ENCODE measurements around the gene TUFT1. TPM values are rescaled to one million over a fixed set of nuclear protein-coding genes. Genes with fewer than 3 reads are reported as not detected.

Gene TUFT1
- total and polyA plus RNA-seq, 9 of the 15 experiments (the other 6 are each of a cell fraction or from before 2014, with no cell fraction given): 0.54 to 2.0 (median 1.7) TPM

- TF ChIP-seq CBX1 (IDR thresholded peaks at IDR 0.05; ENCODE audit: low read depth): no peak
- TF ChIP-seq SAP30 (IDR thresholded peaks at IDR 0.05; ENCODE audit: borderline replicate concordance, insufficient read depth, low read depth, low read length, poor library complexity, severe bottlenecking): no peak
- TF ChIP-seq ZNF696 (CRISPR knock-in tag; conservative IDR thresholded peaks at IDR 0.05): no peak
- TF ChIP-seq ZNF212 (CRISPR knock-in tag; IDR thresholded peaks at IDR 0.05): no peak
- TF ChIP-seq MAZ (CRISPR knock-in tag; conservative IDR thresholded peaks at IDR 0.05 in 1 of 2, IDR thresholded peaks at IDR 0.05 in 1 of 2): peak; percentile 70 to 87
- no peak for TF ChIP-seq ZFP30 (CRISPR knock-in tag; IDR thresholded peaks at IDR 0.05; ENCODE audit: borderline replicate concordance)
- no peak for TF ChIP-seq SPI1 (IDR thresholded peaks at IDR 0.05; ENCODE audit: borderline replicate concordance, low read depth, low read length)
- TF ChIP-seq CBX2 (IDR thresholded peaks at IDR 0.05; ENCODE audit: insufficient read depth, low read length, poor library complexity, severe bottlenecking): no peak
- no peak for TF ChIP-seq PHF8 (IDR thresholded peaks at IDR 0.05; ENCODE audit: borderline replicate concordance, low read length)
- TF ChIP-seq ZNF395 (CRISPR knock-in tag; IDR thresholded peaks at IDR 0.05): peak; percentile 93
- no peak for TF ChIP-seq HDAC6 (IDR thresholded peaks at IDR 0.05; ENCODE audit: low read depth, low read length)
- no peak for TF ChIP-seq TFE3 (CRISPR knock-in tag; IDR thresholded peaks at IDR 0.05)
- peak; percentile 83 for TF ChIP-seq MTA1 (IDR thresholded peaks at IDR 0.05; ENCODE audit: borderline replicate concordance)
- TF ChIP-seq HES1 (IDR thresholded peaks at IDR 0.05; ENCODE audit: low read depth): peak; percentile 81; the same call in 1 of the 2 replicates
- TF ChIP-seq ZNF239 (CRISPR knock-in tag; IDR thresholded peaks at IDR 0.05): peak; percentile 71
- TF ChIP-seq MXI1 (IDR thresholded peaks at IDR 0.05; ENCODE audit: low read depth, low read length): no peak
- TF ChIP-seq GTF2B (IDR thresholded peaks at IDR 0.05; ENCODE audit: extremely low read depth, insufficient read length): no peak
- TF ChIP-seq NEUROD1 (IDR thresholded peaks at IDR 0.05; ENCODE audit: borderline replicate concordance, low read depth, low read length, partially characterized antibody): peak; percentile 87
- no peak for TF ChIP-seq POLR2G (IDR thresholded peaks at IDR 0.05; ENCODE audit: low read depth, low read length)
- TF ChIP-seq PML (IDR thresholded peaks at IDR 0.05; ENCODE audit: low read length): peak; percentile 92
- TF ChIP-seq SMAD2 (IDR thresholded peaks at IDR 0.05; ENCODE audit: low read depth, low read length): no peak
These were observed 56.3 kb downstream of the TUFT1 start (continued) for GRCh38 chr1:151596166-151596953.

Measured in K562 (cell line).